Stimulated activated CD4-positive, alpha-beta T cell treated with anti-CD3 and anti-CD28 coated beads, TNF-alpha, amount 100 ng/mL, for 48 hours (primary cell): ENCODE measurements around the gene TMEM171.

Experiments used
- DNase-seq, 3 donors: peaks; one replicate each; pipeline ENCODE4 v3.0.0-alpha.2; 2020; ENCODE audit warnings: low read depth in 3 of 3

The TMEM171 gene

GRCh38 chr5:73119451-73120157 lies 771 bp upstream of the TMEM171 start:
- no peak for DNase-seq

GRCh38 chr5:73121119-73121463 lies 716 bp downstream of the TMEM171 start:
- no peak for DNase-seq

- DNase-seq, result no peak
Observed at GRCh38 chr5:73122875-73123810, 2.8 kb downstream of the TMEM171 start.

GRCh38 chr5:73125289-73125688 lies 4.9 kb downstream of the TMEM171 start:
- DNase-seq, result no peak

- DNase-seq, result no peak
Observed at GRCh38 chr5:73126381-73126780, 6.0 kb downstream of the TMEM171 start.

GRCh38 chr5:73126957-73127356 lies 6.6 kb downstream of the TMEM171 start:
- DNase-seq, result no peak

- DNase-seq, result no peak
Observed at GRCh38 chr5:73129143-73129542, 8.8 kb downstream of the TMEM171 start.

- no peak for DNase-seq
Observed at GRCh38 chr5:73130811-73131210, 10.4 kb downstream of the TMEM171 start.

GRCh38 chr5:73131711-73132425 lies 11.5 kb downstream of the TMEM171 start:
- no peak for DNase-seq

GRCh38 chr5:73132759-73133158 lies 12.4 kb downstream of the TMEM171 start:
- no peak for DNase-seq

- no peak for DNase-seq
Observed at GRCh38 chr5:73135021-73135420, 14.6 kb downstream of the TMEM171 start.

- DNase-seq, result no peak
Observed at GRCh38 chr5:73135429-73136054, 15.2 kb downstream of the TMEM171 start.

- DNase-seq, result no peak
Observed at GRCh38 chr5:73136055-73136562, 15.7 kb downstream of the TMEM171 start.

- DNase-seq, result no peak
Observed at GRCh38 chr5:73137563-73138530, 17.5 kb downstream of the TMEM171 start.

- no peak for DNase-seq
Observed at GRCh38 chr5:73139485-73139884, 19.1 kb downstream of the TMEM171 start.

- no peak for DNase-seq
Observed at GRCh38 chr5:73140801-73141200, 20.4 kb downstream of the TMEM171 start.

- DNase-seq, result no peak
Observed at GRCh38 chr5:73142035-73142434, 21.7 kb downstream of the TMEM171 start.

GRCh38 chr5:73143716-73144115 lies 23.3 kb downstream of the TMEM171 start:
- no peak for DNase-seq

- DNase-seq, result no peak
Observed at GRCh38 chr5:73149540-73149939, 29.2 kb downstream of the TMEM171 start.

- DNase-seq, result no peak
Observed at GRCh38 chr5:73150876-73151275, 30.5 kb downstream of the TMEM171 start.
